Measurements from ENCODE around the gene MCU.

DNA sequence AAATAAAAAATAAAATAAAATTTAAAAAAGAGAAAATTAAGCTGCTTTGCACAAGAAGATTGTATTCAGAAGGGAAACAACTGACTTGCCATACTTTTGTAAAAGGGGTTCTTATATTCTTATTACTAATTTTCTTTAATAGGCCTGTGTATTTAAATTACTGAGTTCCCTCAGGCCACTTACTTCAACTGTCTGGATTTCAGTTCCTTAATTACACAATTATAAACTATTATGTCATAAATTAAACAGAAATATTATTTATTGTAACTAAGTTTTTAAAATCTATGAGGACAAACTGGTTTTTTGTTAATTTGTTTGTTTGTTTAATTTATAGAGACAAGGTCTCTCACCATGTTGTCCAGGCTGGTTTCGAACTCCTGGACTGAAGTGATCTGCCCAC lies 43.6 kb upstream of the MCU start:
- TF ChIP-seq, protein P1, sequence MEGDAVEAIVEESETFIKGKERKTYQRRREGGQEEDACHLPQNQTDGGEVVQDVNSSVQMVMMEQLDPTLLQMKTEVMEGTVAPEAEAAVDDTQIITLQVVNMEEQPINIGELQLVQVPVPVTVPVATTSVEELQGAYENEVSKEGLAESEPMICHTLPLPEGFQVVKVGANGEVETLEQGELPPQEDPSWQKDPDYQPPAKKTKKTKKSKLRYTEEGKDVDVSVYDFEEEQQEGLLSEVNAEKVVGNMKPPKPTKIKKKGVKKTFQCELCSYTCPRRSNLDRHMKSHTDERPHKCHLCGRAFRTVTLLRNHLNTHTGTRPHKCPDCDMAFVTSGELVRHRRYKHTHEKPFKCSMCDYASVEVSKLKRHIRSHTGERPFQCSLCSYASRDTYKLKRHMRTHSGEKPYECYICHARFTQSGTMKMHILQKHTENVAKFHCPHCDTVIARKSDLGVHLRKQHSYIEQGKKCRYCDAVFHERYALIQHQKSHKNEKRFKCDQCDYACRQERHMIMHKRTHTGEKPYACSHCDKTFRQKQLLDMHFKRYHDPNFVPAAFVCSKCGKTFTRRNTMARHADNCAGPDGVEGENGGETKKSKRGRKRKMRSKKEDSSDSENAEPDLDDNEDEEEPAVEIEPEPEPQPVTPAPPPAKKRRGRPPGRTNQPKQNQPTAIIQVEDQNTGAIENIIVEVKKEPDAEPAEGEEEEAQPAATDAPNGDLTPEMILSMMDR (optimal IDR thresholded peaks at IDR 0.05 in 1 of 3, IDR thresholded peaks at IDR 0.05 in 1 of 3, conservative IDR thresholded peaks at IDR 0.05 in 1 of 3; ENCODE audit: extremely low read depth in 1 of 3, insufficient read depth in 2 of 3, low read length in 3 of 3): no peak
- TF ChIP-seq EZH2 (IDR thresholded peaks at IDR 0.05; ENCODE audit: low read length): no peak

Data from keratinocyte (primary cell).